ENCODE data around the gene FMN1.
"Not testable (repeated sequence)": the region's sequence is repeated elsewhere in the genome, so short reads cannot be mapped to it uniquely, and the experiment has no call there.

Gene FMN1

DNA sequence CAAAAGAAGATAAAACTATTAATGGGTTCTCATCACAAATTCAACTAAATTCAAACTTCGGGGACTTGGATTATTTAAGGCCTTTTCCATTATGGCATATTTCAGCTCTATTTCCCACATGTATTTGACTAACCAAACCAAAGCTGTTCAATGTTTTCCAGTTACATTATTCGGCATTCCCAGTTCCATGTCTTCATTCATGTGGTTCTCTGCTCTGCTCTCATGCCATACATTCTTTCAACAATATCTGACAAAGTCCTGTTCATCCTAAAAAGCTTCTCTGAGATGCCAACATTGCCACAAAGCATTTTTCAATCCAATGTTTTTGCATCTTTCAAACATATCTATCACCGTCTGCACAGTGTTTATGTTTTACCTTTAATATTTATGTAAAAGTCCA lies 335.3 kb downstream of the FMN1 start:
- no peak for DNase-seq (ENCODE audit: low read depth, low spot score)

DNA sequence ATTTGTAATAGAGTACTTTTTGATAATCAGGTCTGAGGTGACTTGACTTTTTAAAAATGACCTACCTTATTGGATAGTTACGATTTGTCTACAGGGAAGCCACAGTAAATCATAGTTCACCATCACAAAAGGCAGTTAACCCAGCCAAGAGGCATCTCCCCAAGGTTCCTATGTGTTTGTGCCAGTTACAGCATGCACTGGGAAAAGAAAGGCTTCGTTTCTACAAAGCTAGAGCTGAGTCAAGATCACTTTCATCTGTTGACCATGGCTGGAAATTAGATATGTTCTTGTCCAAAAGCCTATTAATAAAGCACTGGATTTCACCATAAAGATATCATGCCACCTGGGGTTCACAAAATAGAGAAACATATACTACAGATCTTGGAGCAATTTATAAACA lies 336.8 kb downstream of the FMN1 start:
- DNase-seq (ENCODE audit: low read depth, low spot score): no peak

DNA sequence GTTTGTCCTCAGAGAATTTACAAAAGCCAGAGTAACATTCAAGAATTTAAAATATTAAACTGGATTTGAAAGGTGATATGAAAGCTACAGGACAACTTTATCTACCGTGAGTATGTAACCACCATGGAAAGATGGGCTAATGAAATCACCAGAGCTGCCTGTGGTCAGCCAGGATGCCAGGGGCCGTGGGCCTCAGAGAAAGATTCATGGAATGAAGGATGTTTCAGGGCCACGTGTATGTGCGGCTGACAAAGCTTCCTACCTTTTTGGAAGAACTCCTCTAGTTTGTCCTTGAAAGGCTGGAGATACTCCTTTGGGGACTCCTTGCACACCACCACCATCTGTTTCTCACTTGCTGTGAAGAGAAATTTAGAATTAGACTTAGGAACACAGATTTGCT lies 337.8 kb downstream of the FMN1 start:
- no peak for DNase-seq (ENCODE audit: low read depth, low spot score)

DNA sequence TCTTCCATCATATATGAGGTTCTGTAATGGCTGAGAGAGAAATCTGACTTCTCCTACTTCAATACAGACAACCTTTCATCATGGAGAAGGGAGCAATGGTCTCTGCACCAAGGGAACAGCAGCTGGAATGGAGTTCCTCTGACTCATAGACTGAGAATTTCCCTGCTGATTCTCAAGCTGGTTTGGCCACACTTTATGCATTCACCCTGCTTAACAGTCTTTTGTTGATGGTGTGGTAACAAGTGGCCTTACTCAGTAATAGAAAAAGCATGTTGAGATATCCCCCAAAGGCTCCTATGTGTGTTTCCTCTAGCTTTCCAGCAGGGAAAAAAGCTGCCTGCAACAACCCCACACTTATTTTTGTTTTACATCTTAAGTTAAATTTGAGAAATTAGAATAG lies 338.6 kb downstream of the FMN1 start:
- DNase-seq (ENCODE audit: low read depth, low spot score): no peak

DNA sequence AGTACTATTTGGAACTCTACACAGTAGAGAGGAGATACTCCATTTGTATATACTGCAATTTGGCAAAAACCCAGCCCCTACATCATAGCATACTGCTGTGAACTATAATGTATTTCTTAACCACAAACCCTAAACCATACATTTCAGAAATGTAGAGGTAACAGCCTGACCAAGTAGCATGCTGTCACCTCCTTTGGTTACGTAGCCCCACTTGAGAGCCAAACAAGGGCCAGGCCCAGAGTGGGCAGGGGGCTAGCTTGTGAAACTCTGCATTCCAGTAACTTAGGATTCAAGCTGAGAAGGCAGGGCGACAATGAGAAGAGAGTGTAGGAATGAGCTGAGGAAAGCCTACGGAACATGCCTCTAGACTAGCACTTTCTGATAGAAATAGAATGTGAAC lies 340.9 kb downstream of the FMN1 start:
- DNase-seq (ENCODE audit: low read depth, low spot score): no peak

DNA sequence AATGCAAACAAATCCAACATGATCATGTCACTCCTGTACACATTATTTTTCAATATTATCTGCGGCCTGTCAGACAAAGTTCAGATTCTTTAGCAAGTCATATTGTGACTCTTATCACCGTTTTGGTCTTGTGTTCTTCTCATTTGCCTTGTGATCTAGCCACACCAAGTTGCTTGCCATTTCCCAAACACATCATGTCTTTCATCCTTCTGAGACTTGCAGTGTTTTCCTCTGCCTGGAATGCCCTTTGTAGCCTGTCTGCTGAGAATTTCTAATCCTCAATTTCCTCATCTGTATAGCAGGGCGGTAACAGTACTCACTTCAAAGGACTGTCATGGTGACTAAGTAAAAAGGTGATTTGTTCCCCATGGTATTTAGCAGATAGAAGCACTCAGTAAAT lies 341.7 kb downstream of the FMN1 start:
- DNase-seq (ENCODE audit: low read depth, low spot score): no peak

DNA sequence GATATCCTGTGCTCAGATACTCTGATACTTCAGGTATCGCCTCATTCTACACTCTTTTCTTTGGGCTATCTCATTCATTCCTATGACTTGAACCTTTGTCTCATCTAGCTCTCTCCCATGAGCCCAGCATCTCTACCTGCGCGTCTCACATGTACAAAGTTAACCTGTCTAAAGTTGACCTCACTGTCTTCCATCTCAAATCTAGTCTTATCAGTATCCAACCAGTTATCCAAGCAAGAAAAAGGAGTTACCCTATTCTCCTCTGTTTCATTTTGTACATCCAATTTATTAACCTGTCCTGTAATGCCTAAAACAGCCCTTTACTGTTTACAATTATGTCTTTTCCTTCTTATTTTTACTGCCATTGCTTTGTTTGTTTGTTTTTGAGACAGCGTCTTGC lies 342.5 kb downstream of the FMN1 start:
- no peak for DNase-seq (ENCODE audit: low read depth, low spot score)

DNA sequence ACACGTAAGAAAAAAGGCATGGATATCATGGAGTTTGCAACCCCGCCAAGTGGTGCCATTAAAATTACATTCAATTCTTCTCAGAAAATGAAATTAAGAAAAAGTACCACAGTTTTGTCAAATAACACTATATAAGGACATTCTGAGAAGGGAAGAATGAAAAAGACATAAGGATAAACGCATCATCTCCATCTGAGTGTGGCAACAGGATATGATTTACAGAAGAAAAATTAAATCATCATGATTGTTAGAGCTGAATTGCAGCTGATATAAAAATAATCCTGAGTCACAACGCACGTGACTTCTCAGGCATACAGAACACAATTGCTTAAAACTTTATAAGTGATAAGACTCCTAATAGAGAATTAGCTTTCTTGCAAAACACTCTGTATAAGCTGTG lies 342.9 kb downstream of the FMN1 start:
- DNase-seq (ENCODE audit: low read depth, low spot score): no peak

DNA sequence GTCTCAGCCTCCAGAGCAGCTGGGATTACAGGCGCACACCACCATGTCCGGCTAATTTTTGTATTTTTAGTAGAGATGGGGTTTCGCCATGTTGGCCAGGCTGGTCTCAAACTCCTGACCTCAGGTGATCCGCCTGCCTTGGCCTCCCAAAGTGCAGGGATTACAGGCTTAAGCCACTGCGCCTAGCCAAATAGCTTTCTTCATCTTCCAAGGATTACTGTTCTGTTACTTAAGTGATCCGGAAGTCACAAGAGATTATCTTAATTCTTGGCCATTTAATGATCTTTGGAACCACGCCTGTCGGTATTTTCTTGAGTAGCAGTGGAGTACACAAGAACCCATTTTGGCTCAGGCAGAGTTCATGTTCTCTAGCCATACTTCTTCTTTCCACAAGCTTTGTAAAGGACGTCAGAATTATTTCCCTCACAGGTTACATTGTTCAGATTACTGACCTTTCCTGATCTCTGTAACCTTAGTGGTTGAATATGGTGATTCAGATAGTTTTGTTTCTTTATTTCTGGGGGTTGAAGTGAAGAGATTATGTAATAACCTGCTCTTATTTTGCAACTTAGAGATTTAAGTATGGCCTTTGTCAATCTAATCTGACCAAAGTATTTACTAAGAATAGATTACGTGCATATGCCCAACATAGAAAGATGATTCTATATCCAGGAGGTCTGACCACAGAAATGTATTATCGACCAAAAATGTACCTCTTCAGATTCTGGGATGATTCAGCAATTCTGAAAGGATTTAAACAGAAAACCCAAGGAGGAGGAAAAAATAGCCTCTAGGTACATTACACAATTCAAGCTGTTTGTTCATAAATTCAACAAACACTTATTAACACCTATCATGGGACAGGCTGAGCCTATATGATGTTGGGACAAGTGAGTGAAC lies 344.5 kb downstream of the FMN1 start:
- no peak for DNase-seq (ENCODE audit: low read depth, low spot score)

DNA sequence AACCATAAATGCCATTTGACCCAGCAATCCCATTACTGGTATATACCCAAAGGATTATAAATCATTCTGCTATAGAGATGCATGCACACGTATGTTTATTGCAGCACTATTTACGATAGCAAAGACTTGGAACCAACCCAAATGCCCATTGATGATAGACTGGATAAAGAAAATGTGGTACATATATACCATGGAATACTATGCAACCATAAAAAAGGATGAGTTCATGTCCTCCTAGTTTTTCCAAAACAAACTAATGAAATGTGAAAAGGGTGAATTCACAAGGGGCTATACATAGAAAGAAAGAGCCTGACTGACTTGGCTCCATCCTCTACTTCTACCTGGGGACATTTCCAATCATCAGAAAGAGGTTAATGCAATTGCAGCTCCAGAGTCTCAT lies 347.8 kb downstream of the FMN1 start:
- not testable (repeated sequence) for DNase-seq (ENCODE audit: low read depth, low spot score)

DNA sequence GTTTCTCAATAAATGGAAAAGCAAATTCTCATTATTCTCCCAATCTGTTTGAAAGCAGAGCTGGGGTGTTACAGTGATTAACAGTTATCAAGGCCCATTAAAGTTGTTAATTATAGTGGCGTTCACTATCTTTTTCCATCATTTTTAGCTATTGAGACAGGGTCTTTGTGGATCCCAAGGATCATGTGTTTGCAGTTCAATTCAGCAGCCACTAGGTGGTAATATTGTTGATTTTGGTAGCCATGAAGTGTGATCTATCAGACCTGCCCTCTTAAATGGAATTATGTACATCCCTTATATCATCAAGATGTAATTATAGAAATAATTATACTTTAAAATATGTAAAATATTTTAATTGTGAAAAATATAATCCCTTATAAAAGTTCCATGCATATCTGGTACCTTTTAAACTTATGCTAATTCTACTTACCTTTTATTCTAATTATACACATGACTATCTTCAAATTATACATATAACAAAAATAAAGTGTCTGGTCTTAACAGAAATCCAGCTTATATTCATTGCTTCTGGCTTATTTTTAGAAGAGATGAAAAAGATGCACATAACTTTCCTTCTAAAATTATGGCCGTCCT lies 350.3 kb downstream of the FMN1 start:
- no peak for DNase-seq (ENCODE audit: low read depth, low spot score)

DNA sequence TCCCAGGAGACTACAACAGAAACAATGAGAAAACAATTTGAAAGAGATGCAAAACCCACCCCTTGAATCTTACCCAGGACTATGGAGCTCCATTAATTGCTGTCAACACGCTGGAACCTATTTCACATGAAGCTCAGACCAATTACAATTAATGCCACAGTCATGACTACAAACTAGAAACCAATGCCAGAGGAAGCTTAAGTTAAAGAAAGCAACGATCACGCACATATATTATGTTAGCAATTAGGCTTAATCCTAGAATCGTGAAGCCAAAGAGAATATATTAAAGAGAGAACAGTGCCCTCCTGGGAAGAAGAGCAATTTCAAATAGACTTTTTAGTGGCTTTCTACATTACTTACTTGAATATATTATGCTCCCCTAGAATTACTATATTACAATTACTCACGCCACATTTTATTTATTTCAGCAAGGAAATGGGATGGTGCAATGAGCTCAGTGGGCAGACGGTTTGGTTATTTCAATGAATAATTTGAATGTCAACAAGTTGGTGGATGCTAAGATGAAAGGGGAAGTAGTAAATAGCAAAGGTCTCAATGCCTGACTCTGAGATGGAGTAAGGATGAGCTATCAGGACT lies 351.2 kb downstream of the FMN1 start:
- DNase-seq (ENCODE audit: low read depth, low spot score): no peak

DNA sequence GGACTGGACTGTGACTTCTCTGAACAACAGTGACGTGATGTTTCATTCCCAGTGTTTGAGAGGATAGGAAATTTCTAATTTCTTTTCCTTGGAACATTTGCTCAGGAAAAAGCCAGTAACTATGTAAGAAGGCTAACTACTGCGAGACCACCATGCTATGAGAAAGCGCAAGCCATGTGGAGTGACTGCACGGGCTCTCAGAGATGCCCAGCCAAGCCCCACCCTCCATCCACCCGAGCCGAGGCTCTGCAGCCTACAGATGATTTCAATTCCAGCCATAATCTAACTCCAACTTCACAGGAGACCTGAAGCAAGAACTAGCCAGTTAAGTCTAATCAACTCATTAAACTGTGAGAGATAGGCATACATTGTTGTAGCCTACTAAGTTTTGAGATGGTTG lies 352.4 kb downstream of the FMN1 start:
- no peak for DNase-seq (ENCODE audit: low read depth, low spot score)

DNA sequence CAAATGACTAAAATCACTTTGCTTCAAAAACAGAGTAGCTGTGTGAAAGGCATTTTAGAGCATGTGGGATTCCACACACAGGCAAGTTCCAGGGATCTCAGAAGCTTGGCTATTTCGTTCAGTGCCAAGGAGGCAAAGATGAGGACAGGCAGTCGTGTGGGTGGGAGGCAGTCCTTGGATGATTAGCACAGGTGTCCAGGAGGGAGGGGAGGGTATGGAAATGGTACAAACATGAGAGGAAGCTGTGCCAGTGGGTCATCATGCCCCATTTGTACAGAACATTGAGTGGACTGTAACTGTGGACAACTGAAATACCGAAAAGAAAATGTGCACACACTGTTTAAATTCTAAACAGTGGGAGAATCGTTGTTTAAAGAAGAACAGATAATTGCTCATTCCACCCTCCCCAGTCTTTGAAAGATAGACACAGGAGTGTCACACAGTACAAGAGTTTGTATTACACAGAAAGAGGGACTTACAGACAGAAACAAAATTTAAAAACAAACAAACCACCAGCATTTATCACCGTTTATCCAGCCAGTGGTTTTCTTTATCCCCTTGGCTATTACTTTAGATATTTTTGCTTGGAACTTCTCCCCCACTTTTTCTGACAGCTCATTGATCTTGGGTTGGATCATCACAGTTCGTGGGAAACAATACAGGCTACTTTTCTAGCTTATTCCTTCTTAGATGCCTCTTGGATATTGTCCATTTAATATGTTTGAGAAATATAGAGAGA lies 353.8 kb downstream of the FMN1 start:
- DNase-seq (ENCODE audit: low read depth, low spot score): no peak

DNA sequence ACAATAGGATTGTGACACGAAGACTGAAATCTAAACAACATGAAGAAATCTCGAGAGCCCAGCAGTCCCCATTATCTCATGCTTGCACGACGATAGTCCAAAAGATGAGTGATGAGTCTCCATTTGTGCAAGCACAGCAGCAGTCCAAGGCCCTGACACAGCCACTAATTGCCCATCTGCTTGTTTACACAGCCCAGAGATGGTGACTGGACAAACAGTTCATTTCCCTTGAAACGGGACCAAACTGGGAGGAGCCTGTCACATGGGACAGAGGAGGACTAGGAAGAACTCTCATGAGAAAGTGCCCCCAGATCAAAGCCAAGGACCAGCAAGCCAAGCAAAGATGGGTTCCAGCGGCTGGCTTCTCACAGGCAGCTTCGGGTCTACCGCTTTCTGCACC lies 355.7 kb downstream of the FMN1 start:
- DNase-seq (ENCODE audit: low read depth, low spot score): no peak

DNA sequence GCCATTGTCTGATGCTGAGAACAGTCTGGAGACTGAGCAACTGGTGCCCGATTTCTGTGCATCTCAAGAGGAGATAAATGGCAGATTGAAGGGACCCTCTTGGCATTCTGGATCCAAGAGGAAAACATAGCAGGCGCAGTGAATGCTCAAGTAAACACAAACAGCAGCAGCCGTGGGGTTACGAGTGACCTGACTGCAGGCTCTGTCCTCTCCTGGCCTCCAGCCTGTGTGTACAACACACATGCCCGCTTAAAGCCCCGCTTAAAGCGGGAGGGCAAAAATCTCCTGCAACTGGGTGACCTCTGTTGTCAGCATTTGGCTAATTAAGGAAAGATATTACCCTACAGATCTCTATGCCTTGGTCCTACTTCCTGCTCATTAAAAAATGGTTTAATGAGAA lies 356.2 kb downstream of the FMN1 start:
- no peak for DNase-seq (ENCODE audit: low read depth, low spot score)

DNA sequence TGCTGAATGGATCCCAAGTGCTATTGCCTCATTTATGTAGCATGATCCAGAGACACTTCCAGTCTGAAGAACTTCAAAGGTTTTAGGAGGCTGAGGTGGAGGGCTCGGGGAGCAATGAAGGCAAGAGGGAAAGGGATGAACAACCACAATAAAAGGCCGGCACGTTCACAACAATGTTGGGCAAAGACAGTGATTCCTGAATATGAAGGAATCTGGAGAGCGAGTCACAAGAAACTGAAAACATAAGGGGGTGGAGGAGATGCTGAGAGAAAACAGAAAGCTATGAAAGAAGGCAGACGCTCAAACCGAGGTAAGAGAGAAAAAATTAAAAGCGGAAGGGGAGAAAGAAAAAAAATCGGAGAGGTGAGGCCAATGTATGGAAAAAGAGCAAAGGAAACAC lies 356.6 kb downstream of the FMN1 start:
- no peak for DNase-seq (ENCODE audit: low read depth, low spot score)

DNA sequence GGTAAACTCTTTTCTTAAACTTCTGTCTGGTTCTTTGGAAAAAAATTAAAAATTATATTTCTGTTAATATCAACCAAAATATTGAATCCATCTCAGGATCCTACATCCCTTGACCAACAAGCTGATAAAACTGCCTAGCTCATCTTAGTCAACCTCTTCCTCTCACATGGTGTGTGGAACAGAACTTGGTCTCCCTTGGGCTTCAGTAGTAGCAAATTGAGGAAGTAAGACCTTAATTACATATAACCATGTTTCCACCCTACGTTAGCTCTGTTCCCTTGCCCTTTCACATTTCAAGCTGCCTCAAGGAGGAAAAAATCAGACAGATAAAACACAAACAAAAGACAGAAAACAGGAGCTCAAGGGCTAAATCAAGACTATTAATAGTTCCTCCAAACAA lies 360.4 kb downstream of the FMN1 start:
- DNase-seq (ENCODE audit: low read depth, low spot score): no peak

DNA sequence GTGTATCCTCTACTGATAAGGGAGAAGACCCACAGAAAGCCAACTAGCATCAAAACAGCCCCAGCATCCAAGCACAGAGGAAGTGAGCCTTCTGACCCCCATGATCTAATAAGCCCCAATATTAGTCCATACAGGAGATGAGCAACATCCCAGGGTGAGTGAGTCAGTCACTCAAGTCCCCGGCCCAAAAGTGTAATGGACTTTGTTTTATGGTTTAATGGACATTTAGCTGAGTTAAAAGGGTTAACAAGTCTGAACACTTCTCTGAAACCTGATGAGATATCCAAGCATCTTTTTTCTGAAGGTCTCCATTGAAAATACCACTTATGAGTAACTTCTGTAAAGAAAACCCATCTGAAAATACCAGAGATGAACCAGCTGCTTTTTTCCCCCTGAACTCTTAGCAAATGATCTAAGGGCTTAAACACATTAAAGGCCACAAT lies 361.1 kb downstream of the FMN1 start:
- no peak for DNase-seq (ENCODE audit: low read depth, low spot score)

DNA sequence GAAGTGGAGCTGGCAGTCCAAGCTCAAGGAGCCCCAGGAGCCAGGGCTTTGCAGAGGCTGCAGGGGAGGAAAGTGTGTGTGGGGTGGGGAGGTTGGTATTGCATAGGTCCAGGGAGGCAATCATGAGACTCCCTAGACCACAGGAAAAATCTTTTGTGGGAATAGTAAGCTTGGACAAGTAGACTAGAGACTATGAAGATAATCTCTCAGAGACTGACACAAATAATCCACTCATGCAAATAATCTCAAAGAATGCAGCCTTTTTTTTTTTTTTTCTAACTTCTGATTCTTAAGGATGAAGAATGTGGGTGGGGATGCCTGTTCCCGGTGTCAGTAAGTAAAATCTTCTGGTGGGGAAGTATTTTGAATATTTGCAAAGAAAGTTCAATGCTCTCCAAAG lies 363.0 kb downstream of the FMN1 start:
- DNase-seq (ENCODE audit: low read depth, low spot score): no peak

DNA sequence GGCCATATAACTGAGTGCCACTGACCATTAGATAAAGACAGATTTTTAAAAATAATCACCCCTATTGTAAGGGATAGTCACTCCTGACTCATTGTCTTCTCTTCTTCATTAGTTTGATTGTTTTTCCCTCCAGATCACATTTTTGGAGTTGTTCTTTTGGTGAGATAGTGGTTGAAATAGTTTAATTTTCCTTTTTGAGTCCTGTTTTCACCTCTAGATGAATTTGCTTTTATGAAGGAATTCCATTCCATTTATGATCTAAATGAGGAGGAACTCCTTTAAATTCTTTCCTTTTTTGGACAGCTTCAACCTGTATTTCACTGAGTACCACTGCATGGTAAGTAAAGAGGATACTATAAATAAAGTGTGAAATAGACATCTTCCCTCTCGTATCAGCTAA lies 364.3 kb downstream of the FMN1 start:
- DNase-seq (ENCODE audit: low read depth, low spot score): no peak

DNA sequence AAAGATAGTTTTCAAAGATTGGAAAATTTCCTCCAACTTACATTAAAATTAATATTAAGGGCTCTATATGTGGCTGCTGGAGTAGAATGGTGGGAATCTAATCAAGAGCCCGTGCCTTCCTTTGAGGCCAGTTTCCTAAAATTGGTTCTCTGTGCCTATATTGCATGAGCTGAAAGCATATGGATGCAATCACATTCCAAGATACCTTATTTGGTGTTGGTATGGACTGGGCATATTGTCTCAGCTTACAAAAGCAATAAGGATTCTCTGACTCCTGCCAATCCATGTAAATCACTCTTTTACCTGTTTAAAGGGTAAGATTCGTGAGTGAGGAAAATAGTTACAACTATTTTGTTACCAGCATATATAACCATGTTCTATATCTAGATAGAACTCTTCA lies 365.1 kb downstream of the FMN1 start:
- DNase-seq (ENCODE audit: low read depth, low spot score): no peak

All from activated CD4-positive, CD25-positive, alpha-beta regulatory T cell treated with anti-CD3 and anti-CD28 coated beads, Interleukin-2, amount 50 U/mL, for 16 hours (primary cell).